Left hindlimb (tissue), 1 donor: ENCODE measurements around the gene MVK.

Experiments used
- DNase-seq: peaks from one replicate; pipeline ENCODE4 v3.0.0-alpha.2; 2018

MVK gene

DNA sequence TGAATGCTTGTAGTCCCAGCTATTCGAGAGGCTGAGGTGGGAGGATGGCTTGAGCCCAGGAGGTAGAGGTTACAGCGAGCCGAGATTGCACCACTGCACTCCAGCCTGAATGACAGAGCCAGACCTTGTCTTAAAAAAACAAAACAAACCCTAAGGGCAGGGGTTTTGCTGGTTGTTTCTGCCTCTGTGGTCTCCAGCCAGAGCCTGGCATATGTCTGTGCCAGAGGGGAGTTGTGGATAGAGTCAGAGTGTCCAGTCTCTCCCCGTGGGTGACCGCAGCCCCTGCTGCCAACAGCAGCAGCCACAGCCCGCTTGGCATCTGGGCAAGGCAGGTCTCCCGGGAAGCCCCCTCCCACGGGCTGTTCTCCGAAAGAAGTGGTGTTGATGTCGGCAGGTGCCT lies 37.6 kb downstream of the MVK start:
- DNase-seq: no peak

GRCh38 chr12:109612003-109612402 lies 38.4 kb downstream of the MVK start:
- no peak for DNase-seq

- DNase-seq: no peak
These were observed 39.4 kb downstream of the MVK start for GRCh38 chr12:109612975-109613502.

DNA sequence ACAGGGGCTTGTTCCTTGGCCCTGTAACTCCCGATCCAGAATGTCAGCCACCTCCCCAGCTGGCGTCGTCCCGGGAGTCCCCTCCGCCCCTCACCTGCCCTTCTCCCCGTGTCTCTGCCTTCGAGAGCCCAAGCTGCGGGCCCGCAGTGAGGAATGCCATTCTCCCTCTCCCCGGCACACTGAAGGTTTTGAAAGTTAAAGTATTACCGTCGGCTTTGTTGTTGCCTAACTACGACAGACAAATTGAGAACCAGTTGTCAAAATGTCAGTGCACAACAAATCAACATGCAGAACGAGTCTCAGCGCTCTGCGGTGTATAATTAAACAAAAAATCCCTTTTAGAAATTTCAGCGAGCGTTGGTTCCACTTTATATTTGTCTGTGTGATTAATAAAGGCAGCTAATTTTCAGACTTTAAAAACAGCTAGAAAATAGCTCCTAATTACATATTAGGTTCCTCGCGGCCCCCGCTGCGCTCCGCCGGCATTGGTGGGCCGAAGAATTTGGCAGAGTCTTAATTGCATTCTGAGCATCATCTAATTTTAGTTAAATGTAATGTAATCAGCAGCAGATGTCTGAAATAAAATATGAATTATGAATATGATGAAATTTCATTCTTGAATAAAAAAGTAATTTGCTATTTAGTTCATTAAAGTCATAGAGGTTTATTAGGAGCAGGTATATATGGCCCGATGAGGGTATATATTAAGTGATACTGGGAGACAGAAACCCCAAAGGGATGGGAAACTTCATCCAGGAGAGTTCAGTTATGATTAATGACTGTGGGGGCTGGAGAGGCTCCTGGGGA lies 40.3 kb downstream of the MVK start:
- no peak for DNase-seq

- no peak for DNase-seq
These were observed 42.1 kb downstream of the MVK start for GRCh38 chr12:109615556-109616229.

- no peak for DNase-seq
These were observed 43.9 kb downstream of the MVK start for GRCh38 chr12:109617491-109617890.

DNA sequence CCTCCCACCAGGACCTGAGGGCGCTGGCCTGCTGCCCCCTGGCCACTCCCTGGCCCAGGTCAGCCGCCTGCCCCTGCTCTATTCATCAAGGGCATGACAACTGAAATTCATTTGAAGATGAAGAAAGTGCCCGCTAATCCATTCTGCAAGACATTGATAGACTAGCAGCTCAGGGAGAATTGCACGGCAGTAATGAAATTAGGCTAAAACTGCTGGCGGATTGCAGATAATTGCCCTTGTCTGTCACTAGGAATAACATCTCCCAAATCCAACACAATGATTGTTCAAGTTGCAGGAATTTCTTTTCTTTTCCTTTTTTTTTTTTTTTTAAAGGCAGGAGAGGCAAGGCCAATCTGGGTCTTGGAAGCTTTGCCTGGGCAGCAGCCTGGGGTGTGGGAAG lies 44.5 kb downstream of the MVK start:
- no peak for DNase-seq

DNA sequence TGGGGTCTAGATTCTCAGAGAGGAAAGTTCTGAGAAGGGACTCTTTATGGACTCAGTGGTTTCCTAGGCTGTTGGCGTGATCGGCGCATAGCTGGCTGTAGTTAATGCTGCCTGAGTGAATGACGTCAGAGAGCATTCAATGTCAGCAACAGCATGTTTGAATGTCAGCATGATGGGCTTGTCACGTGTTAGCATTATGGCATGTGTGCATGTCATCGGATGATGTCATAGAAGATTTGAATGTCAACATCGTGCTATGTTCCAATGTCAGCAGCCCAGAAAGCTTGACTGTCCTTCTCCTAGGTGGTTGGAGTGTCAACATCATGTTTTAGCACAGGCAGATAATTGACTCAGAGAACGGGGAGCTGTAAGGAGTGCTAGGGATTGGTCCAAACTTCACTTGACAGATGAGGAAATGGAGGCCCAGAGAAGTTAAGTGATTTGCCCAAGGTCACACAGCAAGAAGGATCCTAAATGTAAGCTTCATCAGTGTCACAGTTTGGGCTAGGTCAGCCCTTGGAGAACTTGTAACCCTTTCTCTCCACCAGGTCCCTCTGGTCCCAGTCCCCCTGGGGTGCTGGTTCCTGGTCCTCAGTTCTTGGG lies 45.5 kb downstream of the MVK start:
- no peak for DNase-seq

DNA sequence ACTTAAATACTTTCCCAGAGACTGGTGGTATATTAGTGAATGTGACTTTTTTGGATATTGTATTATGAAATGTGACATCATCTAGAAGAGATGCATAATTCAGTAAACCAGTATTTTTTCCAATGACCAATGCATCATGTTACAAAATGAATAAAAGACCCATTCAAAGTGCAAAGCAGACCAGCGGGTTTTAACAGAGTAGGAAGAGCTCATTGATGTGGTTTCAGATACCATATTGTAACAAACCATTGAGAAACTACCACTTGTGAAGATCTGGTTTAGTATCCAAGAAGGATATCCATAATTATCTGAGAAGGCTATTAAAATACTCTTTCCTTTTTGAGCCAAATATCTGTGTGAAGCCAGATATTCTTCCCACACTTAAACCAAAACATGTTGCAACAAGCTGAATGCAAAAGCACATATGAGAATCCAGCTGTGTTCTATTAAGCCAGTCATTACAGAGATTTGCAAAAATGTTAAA lies 47.7 kb downstream of the MVK start:
- no peak for DNase-seq

GRCh38 chr12:109621901-109622364 lies 48.3 kb downstream of the MVK start:
- DNase-seq: no peak

DNA sequence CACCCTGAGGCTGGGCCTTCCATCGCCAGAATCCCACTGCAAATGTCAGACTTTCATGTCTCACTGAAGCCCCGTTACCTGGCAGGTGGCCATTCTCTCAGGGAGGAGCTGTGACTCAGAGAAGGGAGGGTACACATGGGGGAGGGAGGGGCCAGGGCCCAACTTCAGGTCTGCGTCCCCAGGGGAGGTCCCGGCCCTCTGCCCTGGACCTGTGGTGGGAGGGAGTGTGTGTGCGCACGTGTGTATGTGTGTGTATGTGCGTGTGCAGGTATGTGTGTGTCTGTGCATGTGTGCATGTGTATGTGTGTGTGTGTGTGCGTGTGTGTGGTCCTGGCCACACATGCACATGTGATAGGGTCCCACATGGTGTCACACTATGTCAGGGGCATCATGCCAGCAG lies 50.9 kb downstream of the MVK start:
- no peak for DNase-seq

DNA sequence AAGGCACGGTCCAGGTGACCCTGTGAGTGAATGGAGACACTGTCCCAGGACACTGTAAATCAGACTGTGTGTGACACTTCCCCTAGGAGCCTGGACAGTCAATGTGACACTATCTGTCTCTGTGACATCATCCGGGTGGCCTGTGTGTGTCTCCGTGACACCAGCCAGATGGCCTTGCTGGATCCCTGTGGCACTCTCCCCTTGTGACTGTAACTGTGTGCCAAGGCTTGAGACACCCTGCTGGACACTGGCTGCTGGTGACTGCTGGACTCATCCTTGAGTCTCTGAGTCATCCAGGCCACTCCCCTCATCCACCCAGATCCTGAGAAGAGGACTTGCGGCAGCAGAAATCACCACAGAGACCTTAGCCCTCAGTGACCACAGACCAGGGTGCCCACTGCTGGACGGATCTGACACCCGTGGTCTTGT lies 51.6 kb downstream of the MVK start:
- DNase-seq: no peak

DNA sequence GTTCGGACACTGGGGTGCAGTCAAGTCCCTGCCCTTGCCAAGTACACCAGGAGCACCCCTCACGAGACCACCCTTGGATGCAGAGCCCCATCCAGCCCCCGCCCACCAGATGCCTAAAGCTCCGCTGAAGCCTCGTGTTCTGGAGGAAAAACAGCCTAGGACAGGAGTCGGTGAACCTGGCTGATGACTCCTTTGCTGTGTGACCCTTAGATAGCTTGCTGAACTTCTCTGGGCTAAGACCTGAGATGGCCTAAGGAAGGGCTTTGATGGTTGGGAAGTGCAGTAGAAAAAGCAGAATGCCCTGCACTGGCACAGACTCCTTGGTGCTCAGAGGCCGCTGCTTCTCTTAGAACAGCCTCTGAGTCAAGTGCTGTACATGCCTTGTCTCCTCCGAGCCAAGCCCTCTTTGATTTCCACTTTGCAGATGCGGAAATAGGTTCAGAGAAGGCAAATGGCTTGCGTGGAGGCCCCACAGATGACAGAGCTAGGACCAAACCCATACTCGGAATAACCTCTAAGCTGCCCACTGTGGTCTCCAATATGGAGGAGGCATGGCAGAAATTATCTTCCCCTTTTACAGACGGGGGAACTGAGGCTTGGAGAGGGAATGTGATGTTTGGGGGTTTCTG lies 52.3 kb downstream of the MVK start:
- DNase-seq: no peak

- DNase-seq: no peak
These were observed 53.0 kb downstream of the MVK start for GRCh38 chr12:109626378-109627115.

- no peak for DNase-seq
These were observed 54.0 kb downstream of the MVK start for GRCh38 chr12:109627633-109628032.

- DNase-seq: no peak
These were observed 56.5 kb downstream of the MVK start for GRCh38 chr12:109630107-109630506.

DNA sequence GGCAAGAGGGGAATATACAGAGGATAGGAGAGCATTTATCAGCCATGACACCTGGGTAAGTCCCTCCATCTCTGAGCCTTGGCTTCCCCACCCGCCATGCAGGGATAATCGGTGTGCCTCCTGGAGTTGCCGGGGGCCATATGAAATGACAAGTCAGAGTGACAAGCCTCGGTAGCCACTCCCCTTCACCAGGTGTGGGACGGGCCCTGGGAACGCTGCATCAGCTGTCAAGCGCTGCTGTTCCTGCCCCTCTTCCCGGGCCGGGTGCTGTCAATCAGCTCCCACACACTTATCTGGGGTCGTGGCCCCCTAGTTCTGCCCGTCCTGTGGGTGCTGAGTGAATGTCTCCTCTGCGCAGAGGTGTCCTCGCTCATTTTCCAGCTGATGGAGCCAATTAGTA lies 57.2 kb downstream of the MVK start:
- DNase-seq: no peak

DNA sequence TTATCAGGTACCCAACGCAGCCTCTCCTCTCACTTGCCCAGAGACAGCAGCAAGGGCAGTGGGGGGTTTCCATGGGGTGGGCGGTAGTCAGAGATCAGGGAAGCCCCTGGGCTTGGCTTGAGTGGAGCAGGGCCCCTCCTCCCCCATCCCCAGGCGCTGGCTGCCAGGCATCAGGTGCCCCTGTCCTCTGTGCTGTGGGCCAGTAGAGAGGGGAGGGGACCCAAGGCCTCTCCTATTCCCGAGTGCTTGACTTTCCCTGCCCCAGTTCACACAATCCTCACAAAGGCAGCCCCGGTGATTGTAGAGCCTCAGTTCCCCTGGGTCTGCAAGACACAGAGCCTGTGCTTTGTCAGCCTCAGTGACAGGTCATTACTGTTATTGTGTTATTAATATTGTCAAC lies 57.7 kb downstream of the MVK start:
- DNase-seq: no peak

GRCh38 chr12:109631751-109632150 lies 58.2 kb downstream of the MVK start:
- DNase-seq: no peak

- no peak for DNase-seq
These were observed 58.7 kb downstream of the MVK start for GRCh38 chr12:109632342-109632741.

DNA sequence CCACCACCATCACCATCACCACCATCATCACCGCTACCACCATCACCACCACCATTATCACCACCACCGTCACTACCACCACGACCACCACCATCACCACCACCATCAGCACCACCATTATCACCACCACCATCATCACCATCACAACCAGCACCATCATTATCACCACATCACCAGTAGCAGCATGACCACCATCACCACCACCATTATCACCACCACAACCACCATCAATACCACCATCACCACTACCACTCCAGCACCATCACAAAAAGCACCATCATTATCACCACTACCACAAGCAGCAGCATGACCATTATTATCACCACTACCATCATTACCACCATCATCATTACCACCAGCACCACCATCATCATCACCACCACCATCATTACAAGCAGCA lies 62.1 kb downstream of the MVK start:
- DNase-seq: no peak

- no peak for DNase-seq
These were observed 63.8 kb downstream of the MVK start for GRCh38 chr12:109637348-109637747.
